Ishikawa (cell line): ENCODE results near the gene ELAVL2.

Source experiments
- CEBPB ChIP-seq: IDR thresholded peaks from 2 replicates; pipeline ENCODE4 v1.6.1; 2012
- CREB1 ChIP-seq: IDR thresholded peaks from 2 replicates; pipeline ENCODE4 v1.6.1; 2012; ENCODE audit warnings: low read depth
- EGR1 ChIP-seq: IDR thresholded peaks from 2 replicates; pipeline ENCODE4 v1.6.1; 2012
- EP300 ChIP-seq: IDR thresholded peaks from 2 replicates; pipeline ENCODE4 v1.6.1; 2012; ENCODE audit warnings: borderline replicate concordance
- FOXM1 ChIP-seq: IDR thresholded peaks from 2 replicates; pipeline ENCODE4 v1.6.1; 2012; ENCODE audit warnings: low read depth, borderline replicate concordance
- MAX ChIP-seq: IDR thresholded peaks from 2 replicates; pipeline ENCODE4 v1.6.1; 2012
- NFIC ChIP-seq: IDR thresholded peaks from 2 replicates; pipeline ENCODE4 v1.6.1; 2012
- RAD21 ChIP-seq: IDR thresholded peaks from 2 replicates; pipeline ENCODE4 v1.6.1; 2012; ENCODE audit warnings: low read depth
- REST ChIP-seq: IDR thresholded peaks from 2 replicates; pipeline ENCODE4 v1.6.1; 2012; ENCODE audit warnings: low read depth, mild to moderate bottlenecking
- TAF1 ChIP-seq: IDR thresholded peaks from 2 replicates; pipeline ENCODE4 v1.6.1; 2012; ENCODE audit warnings: low read depth, mild to moderate bottlenecking
- TCF12 ChIP-seq: IDR thresholded peaks from 2 replicates; pipeline ENCODE4 v1.6.1; 2012; ENCODE audit warnings: low read depth
- TEAD4 ChIP-seq: IDR thresholded peaks from 2 replicates; pipeline ENCODE4 v1.6.1; 2012
- USF1 ChIP-seq: IDR thresholded peaks from 2 replicates; pipeline ENCODE4 v1.6.1; 2012
- YY1 ChIP-seq: IDR thresholded peaks from 2 replicates; pipeline ENCODE4 v1.6.1; 2012; ENCODE audit warnings: low read depth
- ZBTB7A ChIP-seq: IDR thresholded peaks from 2 replicates; pipeline ENCODE4 v1.6.1; 2012; ENCODE audit warnings: low read depth

ELAVL2 gene

GRCh38 chr9:23665051-23665450, 161.0 kb downstream of the ELAVL2 start:
- TF ChIP-seq EGR1 = no peak
- TF ChIP-seq REST = no peak
- no peak for TF ChIP-seq TCF12
- TF ChIP-seq CEBPB = no peak
- no peak for TF ChIP-seq EP300
- no peak for TF ChIP-seq TAF1
- TF ChIP-seq CREB1 = no peak
- TF ChIP-seq MAX = no peak
- no peak for TF ChIP-seq ZBTB7A
- TF ChIP-seq YY1 = no peak
- TF ChIP-seq RAD21 = no peak
- TF ChIP-seq NFIC = no peak
- no peak for TF ChIP-seq FOXM1
- TF ChIP-seq USF1 = no peak
- TF ChIP-seq TEAD4 = no peak

GRCh38 chr9:23663946-23664345, 162.1 kb downstream of the ELAVL2 start:
- TF ChIP-seq FOXM1 (no peak), MAX (no peak), YY1 (no peak), CEBPB (no peak), CREB1 (no peak), REST (no peak), TAF1 (no peak), NFIC (no peak), TEAD4 (no peak), EP300 (no peak), TCF12 (no peak), USF1 (no peak)

DNA sequence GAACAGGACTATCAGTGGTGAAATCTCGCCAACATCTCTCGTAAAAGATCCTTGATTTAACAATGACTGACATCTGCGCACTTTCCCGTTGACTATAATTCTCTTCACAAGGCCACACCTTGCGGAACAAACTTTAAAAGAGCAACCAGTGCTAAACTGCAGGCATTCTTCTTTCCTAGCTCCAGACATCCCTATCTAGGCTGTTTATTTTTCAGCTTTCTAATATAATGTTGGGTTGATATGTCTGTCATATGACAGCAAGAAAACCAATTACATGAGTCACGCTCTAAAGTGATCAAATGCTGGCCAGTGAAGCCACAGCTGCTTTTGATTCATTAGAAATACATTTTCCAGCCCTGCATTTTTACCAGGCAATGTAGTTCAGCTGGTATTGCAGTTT, 162.5 kb downstream of the ELAVL2 start:
- TF ChIP-seq TEAD4 (no peak), FOXM1 (no peak), REST (no peak), RAD21 (no peak), NFIC (no peak), ZBTB7A (no peak), MAX (no peak)

DNA sequence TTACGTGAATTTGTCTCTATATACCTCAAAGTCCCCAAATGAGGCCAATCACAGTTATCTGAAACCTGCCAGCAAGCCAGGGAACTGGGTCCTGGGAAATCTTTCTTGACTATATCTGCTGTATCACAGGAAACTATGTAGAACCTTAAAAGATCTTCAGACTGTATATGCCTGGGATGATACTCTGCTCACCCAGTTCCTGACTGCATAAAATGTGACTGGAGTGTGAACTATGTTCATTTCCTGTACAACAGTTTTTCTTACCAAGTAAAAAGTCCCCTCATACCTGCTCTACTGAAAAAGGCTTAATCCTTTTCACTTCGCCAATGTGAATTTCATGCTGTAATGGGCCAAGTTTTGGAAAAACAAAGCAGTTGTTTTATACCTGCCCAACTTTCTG, 162.9 kb downstream of the ELAVL2 start:
- TF ChIP-seq RAD21 = no peak
- TF ChIP-seq CREB1 = no peak
- no peak for TF ChIP-seq ZBTB7A
- TF ChIP-seq YY1 = no peak
- TF ChIP-seq FOXM1 = no peak
- no peak for TF ChIP-seq REST
- TF ChIP-seq EGR1 = no peak
- TF ChIP-seq NFIC = no peak
- TF ChIP-seq TEAD4 = no peak
- no peak for TF ChIP-seq TCF12
- no peak for TF ChIP-seq EP300
- no peak for TF ChIP-seq CEBPB
- TF ChIP-seq TAF1 = no peak
- TF ChIP-seq MAX = no peak
- no peak for TF ChIP-seq USF1
